ENCODE data around the gene MYH4. TPM values are rescaled to one million over a fixed set of nuclear protein-coding genes. Genes with fewer than 3 reads are reported as not detected.

MYH4 gene
- total and polyA plus RNA-seq, 2 of the 13 experiments (the other 11 are each of a cell fraction or from before 2014, with no cell fraction given), result 0.01 to 0.02 TPM

GRCh38 chr17:10435096-10435495 lies 34.3 kb downstream of the MYH4 start:
- no peak for DNase-seq (ENCODE audit: low spot score)
- Histone ChIP-seq H3K27ac (ENCODE audit: extremely low read length, insufficient read depth, low read length) (no peak overlapping the region), H3K4me1 (ENCODE audit: insufficient read depth, low read length) (no peaks in the 10 kb centered on the region), H2AFZ (ENCODE audit: low read length) (no peak overlapping the region), H3K36me3 (replicated peaks in 1 of 2; ENCODE audit: control insufficient read depth in 1 of 2, insufficient read depth in 2 of 2, low read length in 2 of 2) (no peaks in the 10 kb centered on the region), H3K4me3 (replicated peaks in 1 of 3; ENCODE audit: insufficient read depth in 1 of 3, low read depth in 2 of 3, low read length in 3 of 3) (no peak overlapping the region), H3K27me3 (ENCODE audit: control insufficient read depth in 1 of 2, insufficient read depth in 2 of 2, low read length in 2 of 2) (no peaks in the 10 kb centered on the region), H4K20me1 (ENCODE audit: insufficient read depth, low read length) (no peaks in the 10 kb centered on the region), H3K9me3 (ENCODE audit: low read length) (no peaks in the 10 kb centered on the region), H3K4me2 (ENCODE audit: low read depth, low read length) (no peak overlapping the region), H3K79me2 (ENCODE audit: insufficient read depth, low read length) (no peaks in the 10 kb centered on the region), H3K9ac (ENCODE audit: insufficient read depth, low read depth, low read length) (no peak overlapping the region)
- ATAC-seq, result no peak
- intact Hi-C loops (cut with micrococcal nuclease; ENCODE audit: unreplicated experiment) (no loop called here), in situ Hi-C loops (cut with HindIII; ENCODE audit: extremely low pct_ligation_motif_present, low pct_unique_long_range_greater_than_20kb) (no loop called here)
- WGBS (ENCODE audit: low lambda C conversion rate), result 13% methylated on average over 3 of the region's 3 CpGs
- ChIA-PET CTCF (ENCODE audit: low intra/inter-chr PET ratio, low total read pairs) (no interaction called here), POLR2A (no interaction called here)
- FAIRE-seq, result no peak
- no TSS peak for BruUV-seq (replicated peaks)
- TF ChIP-seq WIZ (CRISPR knock-in tag; IDR thresholded peaks at IDR 0.05) (no peak), ZNF207 (IDR thresholded peaks at IDR 0.05; ENCODE audit: borderline replicate concordance) (no peak), MLX (CRISPR knock-in tag; IDR thresholded peaks at IDR 0.05) (no peak), ONECUT2 (CRISPR knock-in tag; IDR thresholded peaks at IDR 0.05) (no peak), ZBTB4 (CRISPR knock-in tag; IDR thresholded peaks at IDR 0.05; ENCODE audit: borderline replicate concordance) (no peak), STAT6 (CRISPR knock-in tag; IDR thresholded peaks at IDR 0.05; ENCODE audit: borderline replicate concordance) (no peak), ZNF605 (CRISPR knock-in tag; IDR thresholded peaks at IDR 0.05) (no peak), ZBTB40 (IDR thresholded peaks at IDR 0.05) (no peak), ZBTB40 (CRISPR knock-in tag; IDR thresholded peaks at IDR 0.05) (no peak)
